K562 (cell line): ENCODE data around the gene GCK.

Experiments used
- CREBBP ChIP-seq: IDR thresholded peaks from one replicate; pipeline ENCODE4 v1.6.1; 2012; ENCODE audit warnings: low read depth, mild to moderate bottlenecking, control low read depth, inconsistent platforms, low read length
- CTCF ChIP-seq, 3 experiments: IDR thresholded peaks in 2 of 3; conservative IDR thresholded peaks in 1 of 3; 2 replicates each; pipeline ENCODE4 v1.5.1; 2011 to 2012; ENCODE audit warnings: low read length in 3 of 3, mild to moderate bottlenecking in 3 of 3, control low read depth in 2 of 3, improper control_type of control experiment in 1 of 3, inconsistent platforms in 1 of 3, low read depth in 1 of 3, mixed read lengths in 1 of 3, moderate library complexity in 1 of 3; ENCODE audit not compliant: insufficient read depth in 2 of 3
- ERF ChIP-seq: fragments of 450-650 bp; formaldehyde crosslinking; IDR thresholded peaks from 2 replicates; pipeline ENCODE4 v1.4.0; 2020; ENCODE audit warnings: mild to moderate bottlenecking, mixed read lengths
- GABPA ChIP-seq: fragments of 200-800 bp; sonication (Bioruptor generic); conservative IDR thresholded peaks from 2 replicates; pipeline ENCODE4 v1.6.1; 2016; ENCODE audit warnings: low read depth, missing genetic modification characterization, missing compliant biosample characterization
- HDGF ChIP-seq: fragments of 450-650 bp; IDR thresholded peaks from 2 replicates; pipeline ENCODE4 v1.6.1; 2016
- TBL1XR1 ChIP-seq, 2 experiments: IDR thresholded peaks; 2 replicates each; pipeline ENCODE4 v1.6.1; 2012; ENCODE audit warnings: improper control_type of control experiment in 2 of 2, low read length in 2 of 2, mild to moderate bottlenecking in 1 of 2
- ZNF639 ChIP-seq, 2 experiments: fragments of 200-800 bp in 1 of 2; sonication (Bioruptor generic) in 1 of 2; sonication (generic) in 1 of 2; formaldehyde crosslinking in 1 of 2; IDR thresholded peaks in 1 of 2; conservative IDR thresholded peaks in 1 of 2; 2 replicates each; pipeline versions ENCODE4 v1.5.0 to v1.6.1; 2016 to 2020; ENCODE audit warnings: missing compliant biosample characterization in 1 of 2, missing genetic modification characterization in 1 of 2, missing genetic modification reagents in 1 of 2

DNA sequence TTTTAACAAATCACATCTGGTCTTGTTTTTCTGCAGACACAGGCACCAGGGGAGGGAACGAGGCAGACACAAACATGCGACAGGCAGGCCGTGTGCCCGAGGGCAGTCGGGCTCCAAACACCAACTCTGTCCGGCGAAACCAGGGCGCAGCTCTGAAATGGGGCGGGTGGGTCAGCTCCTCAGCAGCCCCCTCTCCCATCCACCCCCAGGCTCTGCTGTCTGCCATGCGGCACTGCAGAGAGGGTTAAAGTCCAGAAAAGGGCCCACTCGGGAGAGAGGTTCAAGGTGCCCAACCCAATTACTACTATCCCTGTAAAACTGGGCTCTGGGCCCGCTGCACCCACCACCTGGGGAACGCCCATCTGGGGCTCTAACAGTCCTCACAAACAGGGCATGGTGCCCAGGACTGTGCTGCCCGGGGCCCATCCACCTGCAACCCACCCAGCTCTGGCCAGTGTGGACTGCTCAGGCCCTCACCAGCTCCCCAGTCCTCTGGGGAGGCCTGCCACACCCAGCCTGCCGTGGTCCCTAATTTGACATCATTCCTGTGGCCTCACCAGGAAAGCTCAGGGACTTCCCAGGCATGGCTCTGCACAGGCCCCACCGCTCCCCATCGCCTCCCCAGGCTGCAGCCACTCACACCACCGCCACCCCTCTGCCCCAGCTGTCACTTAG is 30.3 kb upstream of the GCK start:
- TF ChIP-seq TBL1XR1 (IDR thresholded peaks at IDR 0.05; ENCODE audit: low read length in 2 of 2) (no peak), CREBBP (no peak), ERF (CRISPR knock-in tag) (no peak), HDGF (no peak), CTCF (IDR thresholded peaks at IDR 0.05 in 2 of 3, conservative IDR thresholded peaks at IDR 0.05 in 1 of 3; ENCODE audit: insufficient read depth in 2 of 3, low read depth in 1 of 3, low read length in 3 of 3) (no peak), GABPA (tag) (no peak), ZNF639 (CRISPR knock-in tag; conservative IDR thresholded peaks at IDR 0.05 in 1 of 2, IDR thresholded peaks at IDR 0.05 in 1 of 2) (no peak)
